Endothelial cell of umbilical vein (primary cell): ENCODE data around the gene CTF1. TPM values are rescaled to one million over a fixed set of nuclear protein-coding genes. Genes with fewer than 3 reads are reported as not detected.
A peak's percentile ranks its signal among the peaks of the same experiment; 100 is the strongest.

Source experiments
- BruUV-seq: library from RNA; stranded (reverse); fragments of 400-500 nt; replicated peaks from 2 replicates; lab custom pipeline; 2021; lab: Mats Ljungman, UMichigan
- CTCF ChIA-PET: fragments of 300-600, 350-600 bp; sonication (Branson Sonifier 250); formaldehyde crosslinking; loops from one replicate; lab custom pipeline; 2021; ENCODE audit warnings: antibody characterized with exemption, inconsistent platforms; lab: Charles Lee
- POLR2A ChIA-PET: fragments of 300-600, 350-600 bp; sonication (Branson Sonifier 250); formaldehyde crosslinking; loops from one replicate; lab custom pipeline; 2021; ENCODE audit warnings: antibody characterized with exemption, inconsistent platforms; lab: Charles Lee
- DNase-seq: peaks from one replicate; pipeline ENCODE4 v3.0.0-alpha.2; 2011; ENCODE audit warnings: low read depth, low spot score
- FAIRE-seq: peaks from 2 replicates; lab custom pipeline; 2011; peaks lifted over from hg19 to GRCh38; lab: Jason Lieb, UNC
- H2AFZ ChIP-seq: 2 replicates; pipeline ENCODE4 v1.6.0; 2012; ENCODE audit warnings: low read depth, low read length, control low read depth, inconsistent platforms
- H3K27ac ChIP-seq: 2 replicates; pipeline ENCODE4 v1.5.1; 2011; ENCODE audit warnings: low read depth, mild to moderate bottlenecking, control low read depth, low read length, moderate library complexity; ENCODE audit not compliant: insufficient read depth
- H3K27me3 ChIP-seq, 2 experiments: 2 replicates each; pipeline versions ENCODE4 v1.6.0 to v1.6.1; 2011; ENCODE audit warnings: low read length in 2 of 2, mixed read lengths in 1 of 2; ENCODE audit not compliant: control insufficient read depth in 2 of 2, insufficient read depth in 2 of 2
- H3K36me3 ChIP-seq, 2 experiments: 2 replicates in 1 of 2; 3 replicates in 1 of 2; pipeline ENCODE4 v1.5.1; 2011; ENCODE audit warnings: low read length in 2 of 2, mild to moderate bottlenecking in 1 of 2, moderate library complexity in 1 of 2; ENCODE audit not compliant: control insufficient read depth in 2 of 2, insufficient read depth in 2 of 2; ENCODE audit errors: extremely low read depth in 1 of 2
- H3K4me1 ChIP-seq: 3 replicates; pipeline ENCODE4 v1.5.1; 2011; ENCODE audit warnings: mild to moderate bottlenecking, low read length; ENCODE audit not compliant: control insufficient read depth, insufficient read depth; ENCODE audit errors: extremely low read depth
- H3K4me2 ChIP-seq: 2 replicates; pipeline ENCODE4 v1.6.1; 2011; ENCODE audit warnings: low read length, control low read depth, mixed read lengths; ENCODE audit not compliant: insufficient read depth
- H3K4me3 ChIP-seq, 3 experiments: fragments of 200-600 bp in 1 of 3; sonication (generic), shearing (Covaris generic) in 1 of 3; replicated peaks in 1 of 3; 2 replicates each; pipeline ENCODE4 v1.5.1; 2011 to 2016; ENCODE audit warnings: control low read depth in 3 of 3, low read length in 3 of 3, mild to moderate bottlenecking in 2 of 3, inconsistent platforms in 1 of 3, low read depth in 1 of 3, moderate library complexity in 1 of 3; ENCODE audit not compliant: insufficient read depth in 1 of 3
- H3K79me2 ChIP-seq: 2 replicates; pipeline ENCODE4 v1.6.0; 2012; ENCODE audit warnings: low read length, inconsistent platforms; ENCODE audit not compliant: control insufficient read depth, insufficient read depth
- H3K9ac ChIP-seq: replicated peaks from 2 replicates; pipeline ENCODE3; 2011; ENCODE audit warnings: low read length, control low read depth; ENCODE audit not compliant: insufficient read depth; ENCODE audit errors: extremely low read depth
- H3K9me1 ChIP-seq: replicated peaks from 3 replicates; pipeline ENCODE4 v1.6.0; 2011; ENCODE audit warnings: mild to moderate bottlenecking, low read length; ENCODE audit not compliant: control insufficient read depth, insufficient read depth; ENCODE audit errors: extremely low read depth
- H3K9me3 ChIP-seq: replicated peaks from 2 replicates; pipeline ENCODE4 v1.5.1; 2012; ENCODE audit warnings: low read length, inconsistent platforms; ENCODE audit not compliant: control insufficient read depth, insufficient read depth
- H4K20me1 ChIP-seq: replicated peaks from 2 replicates; pipeline ENCODE3; 2011; ENCODE audit warnings: mild to moderate bottlenecking, low read length; ENCODE audit not compliant: control insufficient read depth, insufficient read depth; ENCODE audit errors: extremely low read depth
- EZH2 ChIP-seq: IDR thresholded peaks from 2 replicates; pipeline ENCODE4 v1.6.1; 2012; ENCODE audit warnings: borderline replicate concordance, low read depth, mild to moderate bottlenecking, moderate library complexity, low read length, inconsistent platforms; ENCODE audit not compliant: severe bottlenecking
- FOS ChIP-seq: IDR thresholded peaks from 2 replicates; pipeline ENCODE4 v1.6.1; 2011; ENCODE audit warnings: mild to moderate bottlenecking, low read length, moderate library complexity, borderline replicate concordance; ENCODE audit not compliant: insufficient read depth
- GATA2 ChIP-seq: IDR thresholded peaks from 2 replicates; pipeline ENCODE4 v1.7.0; 2011; ENCODE audit warnings: low read depth, mild to moderate bottlenecking, moderate library complexity, mixed read lengths, low read length; ENCODE audit not compliant: insufficient read length, insufficient read depth
- JUN ChIP-seq: IDR thresholded peaks from 2 replicates; pipeline ENCODE4 v1.6.1; 2011; ENCODE audit warnings: borderline replicate concordance, low read depth; ENCODE audit not compliant: insufficient read length, insufficient read depth
- MAX ChIP-seq: IDR thresholded peaks from 2 replicates; pipeline ENCODE4 v1.6.1; 2011; ENCODE audit not compliant: insufficient read depth, insufficient read length
- MYC ChIP-seq: IDR thresholded peaks from one replicate; pipeline ENCODE4 v1.6.1; 2011; ENCODE audit warnings: mild to moderate bottlenecking, low read depth, low read length
- POLR2A ChIP-seq: IDR thresholded peaks from 2 replicates; pipeline ENCODE4 v1.6.1; 2012; ENCODE audit warnings: low read depth, mild to moderate bottlenecking, control low read depth, low read length
- POLR2AphosphoS5 ChIP-seq: IDR thresholded peaks from 2 replicates; pipeline ENCODE4 v1.6.1; 2012; ENCODE audit warnings: low read depth, mild to moderate bottlenecking, control low read depth, low read length, moderate library complexity; ENCODE audit not compliant: insufficient read depth
- dilution Hi-C: fragments of 300-500 bp; cut with MboI; formaldehyde crosslinking; loops from one replicate; pipeline ENCODE4 v1.15.0; 2019; ENCODE audit warnings: low sequenced_read_pairs; ENCODE audit not compliant: extremely low pct_ligation_motif_present
- intact Hi-C: fragments of 100-400 bp; cut with micrococcal nuclease; formaldehyde crosslinking; loops from one replicate; pipeline ENCODE4 v1.10.0; 2022
- polyA plus RNA-seq, 4 experiments: library from polyadenylated mRNA; depleted of rRNA in 3 of 4; stranded (reverse) in 3 of 4; unstranded in 1 of 4; fragments of >200 nt; gene quantifications; 2 replicates each; pipeline versions ENCODE4 v1.2.1 to v1.2.3, GENCODE V29; 2011 to 2012; ENCODE audit warnings: missing spikeins in 1 of 4
- total RNA-seq: library from RNA; stranded (reverse); gene quantifications from 2 replicates; pipeline ENCODE4 v1.2.3, GENCODE V29; 2021
- TF ChIP-seq, protein P1 (sequence below), 2 donors: IDR thresholded peaks; 1 replicate in 1 of 2; 2 replicates in 1 of 2; pipeline ENCODE4 v1.5.1; 2011; ENCODE audit warnings: low read length in 2 of 2, mild to moderate bottlenecking in 2 of 2, moderate library complexity in 2 of 2, control low read depth in 1 of 2, inconsistent platforms in 1 of 2, low read depth in 1 of 2; ENCODE audit not compliant: insufficient read depth in 1 of 2; ENCODE audit errors: extremely low read depth in 1 of 2

The CTF1 gene
- total and polyA plus RNA-seq, 2 donors (not counting 3 experiments of a cell fraction or from before 2014, with no cell fraction given) = 1.5 to 4.7 TPM

DNA sequence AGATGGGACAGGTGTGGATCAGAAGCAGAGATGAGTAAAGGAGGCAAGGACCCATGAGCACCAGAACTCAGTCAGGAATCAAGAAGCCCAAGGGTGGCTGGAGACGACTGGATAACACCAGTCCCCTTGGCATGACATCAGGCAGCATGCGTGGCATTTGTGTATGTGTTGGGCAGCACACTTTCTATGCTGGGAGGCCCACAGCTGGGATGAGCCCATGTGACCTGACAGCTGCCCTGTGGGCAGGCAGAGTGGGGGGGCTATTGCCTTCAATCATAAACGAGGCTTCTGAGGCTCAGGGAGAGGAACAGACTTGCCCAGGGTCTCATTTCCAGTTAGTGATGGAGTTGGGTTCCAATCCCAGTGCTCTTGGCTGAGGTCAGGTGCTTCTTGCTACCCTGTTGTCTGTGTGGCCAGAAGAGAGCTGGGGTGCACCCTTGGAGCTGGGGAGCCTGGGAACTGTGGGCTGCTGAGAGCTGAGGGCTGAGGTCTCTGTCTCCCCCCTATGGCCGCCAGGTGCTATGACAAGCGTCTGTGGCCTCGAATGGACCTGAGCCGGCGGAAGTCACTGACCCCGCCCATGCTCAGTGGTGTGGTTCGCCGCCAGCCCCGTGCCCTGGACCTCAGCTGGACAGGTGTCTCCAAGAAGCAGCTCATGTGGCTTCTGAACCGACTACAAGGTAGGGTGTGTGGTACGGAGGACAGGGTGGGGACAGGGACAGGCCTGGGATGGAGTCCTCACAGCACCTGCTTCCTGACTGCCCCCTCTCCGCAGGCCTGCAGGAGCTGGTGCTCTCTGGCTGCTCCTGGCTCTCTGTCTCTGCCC is 45.4 kb downstream of the CTF1 start:
- Histone ChIP-seq H3K9me1 (no peaks in the 10 kb centered on the region), H3K9me3 (no peaks in the 10 kb centered on the region), H2AFZ (no peak overlapping the region), H3K4me2 (no peak overlapping the region), H3K27ac (no peak overlapping the region), H3K4me3 (no peak overlapping the region), H3K79me2 (no peaks in the 10 kb centered on the region), H4K20me1 (no peaks in the 10 kb centered on the region), H3K4me1 (peaks cover 2% of the 10 kb centered on the region), H3K9ac (no peak overlapping the region), H3K36me3 (peaks cover 4 to 30% of the 10 kb centered on the region in 2 experiments), H3K27me3 (no peaks in the 10 kb centered on the region)
- DNase-seq (peak; percentile 75), FAIRE-seq (peak; percentile 85)
- dilution Hi-C loops (no loop called here), intact Hi-C loops (loop anchor here (1.0 kb wide), 2 partner anchors 20 to 98 kb away; no protein-coding TSS in a partner anchor)
- POLR2A ChIA-PET = interaction anchor here (0.6 to 1.6 kb wide), 2 partner anchors 11 to 241 kb away, joined by 3 read pairs; no protein-coding TSS in a partner anchor
- no TSS peak for BruUV-seq
- CTCF ChIA-PET = interaction anchor here (0.9 to 6.7 kb wide), 12 partner anchors 9 to 927 kb away, joined by 3 to 60 read pairs (median 4); partner anchors contain the start of genes FBXL19 and ZNF629
- TF ChIP-seq MYC = no peak
- TF ChIP-seq, protein P1, sequence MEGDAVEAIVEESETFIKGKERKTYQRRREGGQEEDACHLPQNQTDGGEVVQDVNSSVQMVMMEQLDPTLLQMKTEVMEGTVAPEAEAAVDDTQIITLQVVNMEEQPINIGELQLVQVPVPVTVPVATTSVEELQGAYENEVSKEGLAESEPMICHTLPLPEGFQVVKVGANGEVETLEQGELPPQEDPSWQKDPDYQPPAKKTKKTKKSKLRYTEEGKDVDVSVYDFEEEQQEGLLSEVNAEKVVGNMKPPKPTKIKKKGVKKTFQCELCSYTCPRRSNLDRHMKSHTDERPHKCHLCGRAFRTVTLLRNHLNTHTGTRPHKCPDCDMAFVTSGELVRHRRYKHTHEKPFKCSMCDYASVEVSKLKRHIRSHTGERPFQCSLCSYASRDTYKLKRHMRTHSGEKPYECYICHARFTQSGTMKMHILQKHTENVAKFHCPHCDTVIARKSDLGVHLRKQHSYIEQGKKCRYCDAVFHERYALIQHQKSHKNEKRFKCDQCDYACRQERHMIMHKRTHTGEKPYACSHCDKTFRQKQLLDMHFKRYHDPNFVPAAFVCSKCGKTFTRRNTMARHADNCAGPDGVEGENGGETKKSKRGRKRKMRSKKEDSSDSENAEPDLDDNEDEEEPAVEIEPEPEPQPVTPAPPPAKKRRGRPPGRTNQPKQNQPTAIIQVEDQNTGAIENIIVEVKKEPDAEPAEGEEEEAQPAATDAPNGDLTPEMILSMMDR (IDR thresholded peaks at IDR 0.05; ENCODE audit: extremely low read depth in 1 of 2, insufficient read depth in 1 of 2, low read depth in 1 of 2, low read length in 2 of 2) = peak; percentile 90 to 96

DNA sequence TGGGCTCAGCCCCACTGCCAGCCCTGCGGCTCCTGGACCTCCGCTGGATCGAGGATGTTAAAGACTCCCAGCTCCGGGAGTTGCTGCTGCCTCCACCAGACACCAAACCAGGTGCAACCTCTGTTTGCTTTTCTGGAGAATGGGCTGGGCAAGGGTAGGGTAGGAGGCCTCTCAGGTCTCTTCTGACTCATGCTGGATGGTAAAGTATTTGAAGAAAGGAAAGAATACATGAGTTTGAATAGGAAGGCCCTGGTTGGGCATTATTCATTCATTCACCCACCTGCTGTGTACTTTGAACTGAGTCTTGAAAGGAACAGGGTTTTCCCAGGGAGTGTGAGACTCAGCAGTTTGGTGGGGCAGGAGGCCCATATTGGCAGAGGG is 46.0 kb downstream of the CTF1 start:
- POLR2A ChIA-PET = interaction anchor here (0.6 to 1.6 kb wide), 2 partner anchors 10 to 240 kb away, joined by 3 read pairs; no protein-coding TSS in a partner anchor
- peaks cover 2% of the 10 kb centered on the region for H3K4me1 ChIP-seq
- H3K9me1 ChIP-seq = no peaks in the 10 kb centered on the region
- DNase-seq = no peak
- intact Hi-C loops = loop anchor here (1.0 kb wide), 2 partner anchors 20 to 98 kb away; no protein-coding TSS in a partner anchor
- no peaks in the 10 kb centered on the region for H3K27me3 ChIP-seq
- H3K36me3 ChIP-seq = peaks cover 4 to 26% of the 10 kb centered on the region in 2 experiments
- CTCF ChIA-PET = interaction anchor here (1.0 to 6.7 kb wide), 11 partner anchors 9 to 926 kb away, joined by 3 to 60 read pairs (median 5); partner anchors contain the start of gene FBXL19
- H3K9ac ChIP-seq = no peak overlapping the region
- no peak overlapping the region for H3K27ac ChIP-seq
- no TSS peak for BruUV-seq
- H3K4me3 ChIP-seq = no peak overlapping the region
- H3K79me2 ChIP-seq = no peaks in the 10 kb centered on the region
- FAIRE-seq = no peak
- H3K9me3 ChIP-seq = no peaks in the 10 kb centered on the region
- H4K20me1 ChIP-seq = no peaks in the 10 kb centered on the region
- TF ChIP-seq POLR2AphosphoS5 (no peak), GATA2 (no peak), POLR2A (no peak), EZH2 (no peak), JUN (no peak), FOS (no peak), MYC (no peak), MAX (no peak)
- TF ChIP-seq, protein P1 (IDR thresholded peaks at IDR 0.05; ENCODE audit: extremely low read depth in 1 of 2, insufficient read depth in 1 of 2, low read depth in 1 of 2, low read length in 2 of 2) = no peak
- H3K4me2 ChIP-seq = no peak overlapping the region
- no peak overlapping the region for H2AFZ ChIP-seq
- dilution Hi-C loops = no loop called here
